Naive thymus-derived CD8-positive, alpha-beta T cell (primary cell): ENCODE data around the gene COLQ. TPM values are rescaled to one million over a fixed set of nuclear protein-coding genes. Genes with fewer than 3 reads are reported as not detected.
"Not testable (repeated sequence)": the region's sequence is repeated elsewhere in the genome, so short reads cannot be mapped to it uniquely, and the experiment has no call there.

ENCODE experiments used
- ATAC-seq, 2 donors: fragments of 150-1000 bp; cut with Tn5 transposase in 1 of 2; sonication (Bioruptor Pico), chemical (Tn5 transposase) in 1 of 2; 1 replicate in 1 of 2; 2 replicates in 1 of 2; pipeline ENCODE4 v1.10.0; 2021; ENCODE audit warnings: mild to moderate bottlenecking in 2 of 2, moderate library complexity in 2 of 2
- POLR2A ChIA-PET: fragments of 350-600 bp; sonication (Branson Sonifier 250); formaldehyde crosslinking; loops from one replicate; lab custom pipeline; 2021; ENCODE audit warnings: antibody characterized with exemption; lab: Charles Lee
- DNase-seq, 10 donors: peaks; one replicate each; pipeline versions ENCODE4 v3.0.0 to v3.0.0-alpha.2; 2020 to 2022
- H3K27ac Mint-ChIP-seq, 10 donors: one replicate each; pipeline ENCODE4 v1.8.0; 2020 to 2022; ENCODE audit warnings: mild to moderate bottlenecking in 10 of 10, mixed read lengths in 10 of 10, moderate library complexity in 4 of 10, inconsistent platforms in 1 of 10
- H3K27me3 Mint-ChIP-seq, 5 donors: one replicate each; pipeline ENCODE4 v1.8.0; 2021 to 2022; ENCODE audit warnings: mixed read lengths in 5 of 5
- H3K36me3 Mint-ChIP-seq, 3 donors: one replicate each; pipeline ENCODE4 v1.8.0; 2020 to 2022; ENCODE audit warnings: mixed read lengths in 3 of 3, mild to moderate bottlenecking in 2 of 3, inconsistent platforms in 1 of 3
- H3K4me1 Mint-ChIP-seq, 4 donors: one replicate each; pipeline ENCODE4 v1.8.0; 2021 to 2022; ENCODE audit warnings: mixed read lengths in 4 of 4
- H3K4me3 Mint-ChIP-seq, 10 donors: one replicate each; pipeline ENCODE4 v1.8.0; 2020 to 2022; ENCODE audit warnings: mild to moderate bottlenecking in 10 of 10, mixed read lengths in 10 of 10, moderate library complexity in 6 of 10, inconsistent platforms in 1 of 10
- H3K9me3 Mint-ChIP-seq, 9 donors: one replicate each; pipeline ENCODE4 v1.8.0; 2020 to 2022; ENCODE audit warnings: mixed read lengths in 9 of 9, mild to moderate bottlenecking in 3 of 9, inconsistent platforms in 1 of 9, moderate library complexity in 1 of 9
- polyA plus RNA-seq, 3 donors: library from polyadenylated mRNA; unstranded; fragments of 300-500 nt; fragmentation: Illumina TruSeq; gene quantifications; one replicate each; pipeline ENCODE4 v1.2.3, GENCODE V29; 2021
- total RNA-seq, 8 experiments: library from RNA in 2 of 8; stranded (reverse) in 2 of 8; gene quantifications; one replicate each; pipeline ENCODE4 v1.2.3 and lab custom pipeline; 2021 to 2026

COLQ gene
- total and polyA plus RNA-seq, 5 experiments from 2014 or later = 0.09 to 3.4 (median 1.5) TPM; not detected in 1

DNA sequence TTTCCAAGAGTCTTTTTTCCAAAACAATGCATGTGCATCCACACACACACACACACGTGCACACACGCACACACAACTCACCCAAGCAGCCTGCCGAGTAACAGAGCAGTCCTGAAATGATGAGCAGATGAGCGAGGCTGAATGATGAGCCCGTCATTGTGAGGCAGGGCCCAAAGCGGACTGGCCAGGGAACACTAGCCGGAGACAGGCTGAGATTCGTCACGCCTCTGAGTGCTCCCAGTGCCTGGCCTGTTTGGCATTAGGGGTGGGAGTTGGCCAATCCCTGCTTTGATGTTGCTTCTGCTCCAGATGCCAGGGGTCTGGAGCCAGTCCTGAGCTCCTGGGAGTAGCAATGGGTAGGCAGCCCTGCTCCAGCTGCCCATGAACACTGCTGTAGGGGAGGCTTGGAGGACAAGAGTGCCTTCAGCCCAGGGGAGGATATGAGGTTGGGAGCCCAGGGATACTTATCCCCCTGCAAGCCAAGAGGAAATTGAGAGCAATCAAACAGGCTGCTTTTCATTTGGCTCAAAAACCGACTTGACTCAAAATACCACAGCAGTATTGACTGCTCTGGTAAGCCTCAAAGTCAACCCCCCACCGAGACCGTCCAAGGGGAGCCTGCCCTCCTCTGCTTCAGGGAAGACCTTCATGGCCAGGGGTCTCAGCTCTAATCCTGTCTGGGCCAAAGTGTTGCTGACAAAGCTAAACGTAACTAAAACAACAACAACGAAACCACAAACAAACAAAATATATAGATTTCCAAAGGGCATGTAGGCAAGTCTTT lies 22.9 kb downstream of the COLQ start:
- no peak overlapping the region for H3K27ac Mint-ChIP-seq
- H3K36me3 Mint-ChIP-seq = no peaks in the 10 kb centered on the region
- no peak for DNase-seq
- POLR2A ChIA-PET = no interaction called here
- H3K4me3 Mint-ChIP-seq = no peak overlapping the region
- ATAC-seq = no peak
- peaks cover 0 to 1% (median 0%) of the 10 kb centered on the region in 9 donors for H3K9me3 Mint-ChIP-seq
- peaks cover 0 to 23% (median 1%) of the 10 kb centered on the region in 4 donors for H3K4me1 Mint-ChIP-seq
- H3K27me3 Mint-ChIP-seq = no peaks in the 10 kb centered on the region

DNA sequence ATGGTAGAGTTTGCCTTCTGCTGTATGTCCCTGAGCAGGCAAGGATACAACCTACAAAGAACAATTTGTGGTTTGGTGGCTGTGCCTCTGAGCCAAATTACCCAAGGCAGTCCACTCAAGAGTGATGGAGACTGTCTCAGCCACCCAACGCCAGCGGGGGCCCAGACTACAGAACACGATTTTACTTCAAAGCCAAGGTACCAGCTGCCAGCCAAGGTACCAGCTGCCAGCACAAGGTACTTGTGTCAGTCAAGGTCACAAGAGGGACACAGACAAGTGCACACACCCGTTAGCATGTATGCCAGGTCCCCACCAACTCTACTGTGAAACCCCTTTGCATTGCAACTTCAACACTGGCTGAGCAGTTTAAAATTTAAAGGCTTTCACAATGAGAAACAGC lies 23.5 kb downstream of the COLQ start:
- ATAC-seq = no peak
- Mint-ChIP-seq H3K27ac (no peak overlapping the region), H3K27me3 (no peaks in the 10 kb centered on the region), H3K4me3 (no peak overlapping the region), H3K4me1 (peaks cover 0 to 22% (median 1%) of the 10 kb centered on the region in 4 donors), H3K36me3 (no peaks in the 10 kb centered on the region), H3K9me3 (no peaks in the 10 kb centered on the region)
- DNase-seq = no peak
- POLR2A ChIA-PET = no interaction called here

DNA sequence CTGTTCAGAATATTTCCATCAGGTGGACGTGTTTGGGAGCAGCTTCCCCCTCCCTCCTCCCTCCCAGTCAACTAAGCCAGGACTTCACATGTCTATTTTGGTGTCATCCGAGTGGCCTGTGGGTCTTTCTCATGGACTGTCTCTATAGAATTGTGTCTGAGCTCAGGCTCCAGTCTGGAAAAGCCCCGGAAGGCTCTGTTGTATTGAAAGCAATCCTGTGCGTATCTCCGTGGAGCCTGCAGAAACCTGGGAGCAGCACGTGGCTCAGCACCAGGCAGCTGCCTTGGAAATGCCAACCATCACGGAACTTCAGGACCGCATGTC lies 25.2 kb downstream of the COLQ start:
- POLR2A ChIA-PET = no interaction called here
- no peaks in the 10 kb centered on the region for H3K36me3 Mint-ChIP-seq
- H3K9me3 Mint-ChIP-seq = no peaks in the 10 kb centered on the region
- H3K27me3 Mint-ChIP-seq = no peaks in the 10 kb centered on the region
- no peak overlapping the region for H3K27ac Mint-ChIP-seq
- ATAC-seq = no peak
- DNase-seq = no peak
- H3K4me1 Mint-ChIP-seq = peaks cover 0 to 22% (median 1%) of the 10 kb centered on the region in 4 donors
- no peak overlapping the region for H3K4me3 Mint-ChIP-seq

DNA sequence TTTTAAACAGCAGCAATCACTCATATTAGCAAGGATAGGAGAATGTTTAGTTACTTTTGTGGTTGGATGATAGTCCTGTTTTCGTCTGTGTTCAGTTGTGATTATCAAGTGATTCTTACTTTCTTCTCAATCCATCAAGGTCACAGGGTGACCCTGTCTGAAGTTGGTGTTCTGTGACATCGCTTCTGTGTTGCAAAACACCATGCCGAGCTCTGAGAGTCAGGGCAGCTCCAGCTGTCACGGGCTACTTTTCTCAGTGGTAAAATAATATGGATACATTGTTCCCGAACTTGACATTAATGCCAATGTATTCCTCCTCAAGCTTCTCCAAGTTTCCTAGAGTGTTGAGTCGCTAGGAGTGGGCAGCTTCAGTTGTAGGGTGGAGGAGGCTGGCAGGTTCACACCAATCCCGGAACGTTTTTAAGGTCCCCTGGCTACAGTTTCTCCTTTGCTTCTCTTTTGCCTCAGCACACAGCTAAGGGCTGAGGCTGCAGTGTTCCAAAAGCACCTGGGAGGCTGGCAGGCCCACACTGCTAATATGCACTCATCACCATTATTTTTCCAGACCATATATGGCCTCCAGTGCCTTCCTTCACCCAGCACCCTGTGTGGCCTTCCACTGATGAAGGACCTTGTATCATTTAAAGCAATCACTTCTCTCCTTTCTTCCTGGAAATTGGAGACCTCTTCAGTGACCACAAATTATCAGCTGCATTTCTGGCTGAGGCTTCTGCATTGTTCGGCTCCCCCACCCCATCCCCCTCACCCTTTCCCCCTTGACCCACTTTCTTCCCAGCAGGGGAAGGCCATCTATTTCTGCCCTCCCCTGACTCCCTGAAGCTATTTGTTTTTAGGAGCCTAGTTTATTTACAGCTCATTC lies 25.8 kb downstream of the COLQ start:
- Mint-ChIP-seq H3K4me1 (peaks cover 0 to 22% (median 1%) of the 10 kb centered on the region in 4 donors), H3K27ac (no peak overlapping the region), H3K9me3 (no peaks in the 10 kb centered on the region), H3K4me3 (no peak overlapping the region), H3K27me3 (no peaks in the 10 kb centered on the region), H3K36me3 (no peaks in the 10 kb centered on the region)
- no peak for ATAC-seq
- no peak for DNase-seq
- POLR2A ChIA-PET = no interaction called here

DNA sequence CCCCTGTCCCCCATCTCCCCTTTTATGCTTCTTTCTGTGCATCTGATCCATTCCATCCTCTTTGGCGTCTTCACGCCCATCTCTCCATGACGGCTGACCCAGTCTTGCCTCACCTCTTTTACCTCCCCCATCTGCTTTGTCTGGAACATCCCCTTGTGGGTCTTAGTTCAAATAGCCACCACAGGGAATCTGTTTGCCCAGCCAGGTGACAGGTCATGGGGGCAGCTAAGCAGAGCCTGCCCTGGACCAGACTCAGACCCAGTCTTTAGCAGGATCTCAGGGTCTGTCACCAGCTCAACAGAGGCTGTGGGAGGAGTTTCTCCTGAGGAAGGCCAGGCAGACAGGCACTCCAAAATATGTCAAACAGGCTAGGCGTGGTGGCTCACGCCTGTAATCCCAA lies 28.1 kb downstream of the COLQ start:
- Mint-ChIP-seq H3K27me3 (no peaks in the 10 kb centered on the region), H3K4me1 (peaks cover 0 to 13% (median 0%) of the 10 kb centered on the region in 4 donors), H3K4me3 (no peak overlapping the region), H3K36me3 (peaks cover 0 to 3% (median 2%) of the 10 kb centered on the region in 3 donors), H3K27ac (peak overlapping the region in 1 of 10 donors; percentile 45), H3K9me3 (no peaks in the 10 kb centered on the region)
- no peak for ATAC-seq
- no peak for DNase-seq
- POLR2A ChIA-PET = no interaction called here

DNA sequence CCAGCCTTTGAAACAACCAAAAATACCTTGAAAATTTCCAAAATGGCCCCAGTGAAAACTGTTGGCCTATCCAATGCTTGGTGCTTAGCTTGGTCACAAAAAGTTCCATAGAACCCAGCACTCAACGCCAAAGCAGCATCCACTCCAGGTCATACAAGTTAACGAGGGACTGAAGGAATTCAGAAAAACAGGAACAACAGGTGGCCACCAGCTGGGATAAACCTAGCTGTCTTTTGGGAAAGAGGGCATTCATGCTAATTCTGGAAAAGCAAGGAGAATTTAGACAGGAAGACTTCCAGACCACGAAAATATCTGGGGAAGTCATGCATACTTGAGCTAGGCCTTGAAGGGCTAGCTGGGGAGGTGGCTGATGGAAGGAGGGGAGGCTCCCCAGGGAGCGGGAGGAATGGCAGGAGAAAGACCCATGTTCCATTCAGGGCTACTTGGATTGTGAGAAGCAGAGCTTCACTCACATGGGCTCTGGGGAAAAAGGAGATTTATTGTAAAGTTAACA lies 28.6 kb downstream of the COLQ start:
- POLR2A ChIA-PET = no interaction called here
- peaks cover under 1 to 3% (median 2%) of the 10 kb centered on the region in 3 donors for H3K36me3 Mint-ChIP-seq
- no peak overlapping the region for H3K27ac Mint-ChIP-seq
- no peak for DNase-seq
- H3K4me3 Mint-ChIP-seq = no peak overlapping the region
- H3K4me1 Mint-ChIP-seq = peaks cover 0 to 13% (median 0%) of the 10 kb centered on the region in 4 donors
- no peaks in the 10 kb centered on the region for H3K9me3 Mint-ChIP-seq
- H3K27me3 Mint-ChIP-seq = no peaks in the 10 kb centered on the region
- ATAC-seq = no peak

DNA sequence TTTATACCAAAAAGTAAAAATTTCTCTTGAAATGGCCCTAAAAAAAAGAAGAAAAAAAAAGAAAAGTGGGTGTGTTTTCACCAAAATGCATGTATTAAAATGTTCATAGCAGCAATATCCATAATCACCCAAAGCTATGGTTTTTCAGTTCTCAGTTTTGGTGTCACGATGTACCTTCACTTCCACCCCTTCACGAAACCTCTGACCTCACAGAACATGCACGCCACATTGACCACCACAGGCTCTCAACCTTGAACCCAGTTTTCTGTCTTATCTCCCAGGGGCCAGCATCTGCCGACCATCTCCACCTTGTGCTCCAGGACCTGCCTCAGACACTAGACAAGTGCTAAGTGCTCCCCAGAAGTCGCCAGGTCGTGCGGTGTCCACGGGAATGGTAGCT lies 30.4 kb downstream of the COLQ start:
- POLR2A ChIA-PET = no interaction called here
- DNase-seq (no peak), ATAC-seq (no peak)
- no peak overlapping the region for H3K4me3 Mint-ChIP-seq
- H3K9me3 Mint-ChIP-seq = no peaks in the 10 kb centered on the region
- peaks cover 9 to 14% (median 10%) of the 10 kb centered on the region in 3 donors for H3K36me3 Mint-ChIP-seq
- H3K4me1 Mint-ChIP-seq = peaks cover 0 to 16% (median 0%) of the 10 kb centered on the region in 4 donors
- H3K27ac Mint-ChIP-seq = no peak overlapping the region
- H3K27me3 Mint-ChIP-seq = no peaks in the 10 kb centered on the region

DNA sequence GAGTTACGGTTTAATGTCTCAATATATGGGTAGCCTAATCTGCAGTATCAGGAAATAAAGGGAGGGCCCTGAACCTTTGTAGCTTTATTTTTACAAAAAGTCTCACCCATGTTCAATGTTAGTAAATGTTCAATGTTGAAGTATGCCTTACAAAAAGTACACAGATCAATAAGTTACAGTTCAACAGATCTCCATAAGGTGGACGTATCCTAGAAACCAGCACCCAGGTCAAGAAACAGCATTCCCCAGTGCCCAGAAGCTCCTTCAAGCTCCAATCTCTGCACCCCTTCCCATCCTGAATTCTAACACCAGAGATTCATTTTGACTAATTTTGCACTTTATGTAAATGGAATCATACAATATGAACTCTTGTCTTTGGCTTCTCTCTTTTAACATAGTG lies 31.3 kb downstream of the COLQ start:
- peaks cover 0 to 2% (median 0%) of the 10 kb centered on the region in 9 donors for H3K9me3 Mint-ChIP-seq
- POLR2A ChIA-PET = no interaction called here
- peaks cover 0 to 16% (median 0%) of the 10 kb centered on the region in 4 donors for H3K4me1 Mint-ChIP-seq
- H3K27ac Mint-ChIP-seq = no peak overlapping the region
- H3K27me3 Mint-ChIP-seq = no peaks in the 10 kb centered on the region
- peaks cover 9 to 16% (median 10%) of the 10 kb centered on the region in 3 donors for H3K36me3 Mint-ChIP-seq
- H3K4me3 Mint-ChIP-seq = no peak overlapping the region
- ATAC-seq (no peak), DNase-seq (no peak)

DNA sequence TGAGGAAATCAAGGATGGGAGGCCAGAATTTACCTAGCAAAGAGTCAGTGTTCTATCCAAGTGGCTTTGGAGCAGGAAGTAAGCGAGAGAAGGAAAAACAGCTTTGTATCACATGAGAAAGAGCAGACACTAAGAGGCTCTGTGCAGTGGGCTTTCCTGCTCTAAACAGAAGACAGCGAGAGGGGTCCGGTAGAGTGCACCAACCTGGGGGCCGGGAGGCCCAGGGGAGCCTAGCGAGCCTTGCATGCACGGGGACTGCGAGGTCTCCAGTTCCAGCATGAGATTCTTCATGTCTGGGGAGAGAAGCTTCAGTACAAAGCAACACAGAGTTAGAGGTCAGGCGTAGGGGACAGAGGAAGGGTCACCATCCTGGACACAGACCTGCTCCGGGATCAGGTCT lies 33.5 kb downstream of the COLQ start:
- ATAC-seq = no peak
- Mint-ChIP-seq H3K9me3 (peaks cover 0 to 9% (median 0%) of the 10 kb centered on the region in 9 donors), H3K27ac (no peak overlapping the region), H3K4me1 (peaks cover 0 to 11% (median 1%) of the 10 kb centered on the region in 4 donors), H3K4me3 (no peak overlapping the region), H3K36me3 (peaks cover 9 to 16% (median 10%) of the 10 kb centered on the region in 3 donors), H3K27me3 (no peaks in the 10 kb centered on the region)
- POLR2A ChIA-PET = no interaction called here
- no peak for DNase-seq

DNA sequence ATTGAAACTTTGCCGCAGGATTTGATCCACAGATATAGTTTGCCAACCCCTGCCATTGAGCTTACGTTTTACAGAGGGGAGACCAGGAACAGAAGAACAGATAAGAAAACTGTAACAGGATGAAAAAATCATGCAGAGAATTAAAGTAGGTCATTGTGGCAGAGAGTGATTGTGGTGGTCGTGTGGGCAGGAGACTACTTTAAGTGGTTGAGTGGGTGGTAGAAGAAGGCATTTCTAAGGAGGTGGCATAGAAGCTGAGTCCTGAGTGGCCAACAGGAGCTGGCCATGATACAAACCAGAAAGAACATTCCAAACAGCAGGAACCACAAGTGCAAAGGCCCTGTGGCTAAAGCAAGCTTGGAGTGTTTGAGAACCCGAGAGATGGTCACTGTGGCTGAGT lies 34.5 kb downstream of the COLQ start:
- DNase-seq (no peak), ATAC-seq (no peak)
- H3K27ac Mint-ChIP-seq = peak overlapping the region in 1 of 10 donors; percentile 45
- H3K36me3 Mint-ChIP-seq = peaks cover 9 to 16% (median 10%) of the 10 kb centered on the region in 3 donors
- H3K4me3 Mint-ChIP-seq = no peak overlapping the region
- no peaks in the 10 kb centered on the region for H3K27me3 Mint-ChIP-seq
- peaks cover 0 to 11% (median 1%) of the 10 kb centered on the region in 4 donors for H3K4me1 Mint-ChIP-seq
- POLR2A ChIA-PET = no interaction called here
- peaks cover 0 to 9% (median 0%) of the 10 kb centered on the region in 9 donors for H3K9me3 Mint-ChIP-seq

DNA sequence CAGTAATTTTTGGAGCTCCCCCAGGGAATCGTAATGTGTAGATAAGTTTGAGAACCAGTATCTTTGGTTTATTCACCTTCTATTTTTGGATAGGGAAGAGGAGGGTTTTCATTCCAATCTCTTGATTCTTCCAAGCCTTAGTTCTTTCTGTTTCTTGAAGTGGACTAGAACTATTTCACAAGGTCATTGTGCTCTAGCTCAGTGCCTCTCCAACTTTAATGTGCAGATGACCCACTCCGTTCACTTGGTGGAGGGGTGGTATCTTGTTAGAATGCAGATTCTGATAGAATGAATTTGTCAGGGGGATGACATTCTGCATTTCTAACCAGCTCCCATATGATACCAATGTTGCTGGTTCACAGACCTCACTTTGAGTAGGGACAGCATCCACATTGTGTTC lies 35.5 kb downstream of the COLQ start:
- no peak for DNase-seq
- POLR2A ChIA-PET = no interaction called here
- H3K27ac Mint-ChIP-seq = no peak overlapping the region
- no peaks in the 10 kb centered on the region for H3K27me3 Mint-ChIP-seq
- H3K9me3 Mint-ChIP-seq = peaks cover 0 to 9% (median 2%) of the 10 kb centered on the region in 9 donors
- no peak for ATAC-seq
- H3K4me1 Mint-ChIP-seq = peaks cover 0 to 11% (median 1%) of the 10 kb centered on the region in 4 donors
- no peak overlapping the region for H3K4me3 Mint-ChIP-seq
- H3K36me3 Mint-ChIP-seq = peaks cover 9 to 16% (median 10%) of the 10 kb centered on the region in 3 donors

DNA sequence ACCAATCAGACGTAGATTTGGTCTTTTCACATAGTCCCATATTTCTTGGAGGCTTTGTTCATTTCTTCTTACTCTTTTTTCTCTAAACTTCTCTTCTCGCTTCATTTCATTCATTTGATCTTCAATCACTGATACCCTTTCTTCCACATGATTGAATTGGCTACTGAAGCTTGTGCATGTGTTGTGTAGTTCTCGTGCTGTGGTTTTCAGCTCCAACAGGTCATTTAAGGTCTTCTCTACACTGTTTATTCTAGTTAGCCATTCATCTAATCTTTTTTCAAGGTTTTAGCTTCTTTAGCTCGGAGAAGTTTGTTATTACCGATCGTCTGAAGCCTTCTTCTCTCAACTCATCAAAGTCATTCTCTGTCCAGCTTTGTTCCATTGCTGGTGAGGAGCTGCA lies 37.0 kb downstream of the COLQ start:
- not testable (repeated sequence) for H3K9me3 Mint-ChIP-seq

More for the DNA sequence above, 37.0 kb downstream of the COLQ start:
- peaks cover 9 to 16% (median 10%) of the 10 kb centered on the region in 3 donors for H3K36me3 Mint-ChIP-seq
- H3K4me3 Mint-ChIP-seq, H3K27me3 Mint-ChIP-seq, H3K27ac Mint-ChIP-seq, ATAC-seq, H3K4me1 Mint-ChIP-seq, POLR2A ChIA-PET, DNase-seq: not testable (repeated sequence)
